MCF 10A (cell line): ENCODE results near the gene LNX1. TPM values are rescaled to one million over a fixed set of nuclear protein-coding genes. Genes with fewer than 3 reads are reported as not detected.

Experiments
- BruUV-seq: library from RNA; stranded (reverse); fragments of 400-500 nt; replicated peaks from 2 replicates; lab custom pipeline; 2021; lab: Mats Ljungman, UMichigan
- CTCF ChIA-PET: fragments of 300-600 bp; sonication (Branson Sonifier 250); formaldehyde crosslinking; extraction: SDS; loops from one replicate; lab custom pipeline; 2021; ENCODE audit warnings: antibody characterized with exemption, inconsistent platforms; lab: Yijun Ruan, JAX
- POLR2A ChIA-PET: fragments of 300-600, 350-650 bp; sonication (Branson Sonifier 250); formaldehyde crosslinking; extraction: SDS; loops from one replicate; lab custom pipeline; 2020; ENCODE audit warnings: antibody characterized with exemption, inconsistent platforms; lab: Yijun Ruan, JAX
- DNase-seq: peaks from one replicate; pipeline ENCODE4 v3.0.0-alpha.2; 2018; ENCODE audit not compliant: unreplicated experiment
- H3K27ac Mint-ChIP-seq: one replicate; pipeline ENCODE4 v1.8.0; 2022; ENCODE audit warnings: mild to moderate bottlenecking, low read depth, mixed read lengths; ENCODE audit not compliant: unreplicated experiment
- H3K27me3 Mint-ChIP-seq: one replicate; pipeline ENCODE4 v1.8.0; 2022; ENCODE audit warnings: mixed read lengths; ENCODE audit not compliant: insufficient read depth, unreplicated experiment
- H3K36me3 Mint-ChIP-seq: one replicate; pipeline ENCODE4 v1.8.0; 2022; ENCODE audit warnings: mild to moderate bottlenecking, moderate library complexity, mixed read lengths; ENCODE audit not compliant: insufficient read depth, unreplicated experiment
- H3K4me1 Mint-ChIP-seq: one replicate; pipeline ENCODE4 v1.8.0; 2022; ENCODE audit warnings: mixed read lengths; ENCODE audit not compliant: insufficient read depth, unreplicated experiment
- H3K4me3 Mint-ChIP-seq: one replicate; pipeline ENCODE4 v1.8.0; 2022; ENCODE audit warnings: mild to moderate bottlenecking, moderate library complexity, mixed read lengths; ENCODE audit not compliant: unreplicated experiment
- H3K9me3 Mint-ChIP-seq: one replicate; pipeline ENCODE4 v1.8.0; 2022; ENCODE audit warnings: mixed read lengths; ENCODE audit not compliant: unreplicated experiment
- intact Hi-C: fragments of 100-400 bp; cut with micrococcal nuclease; formaldehyde crosslinking; loops from 2 replicates; pipeline ENCODE4 v1.14.1; 2022
- total RNA-seq: library from RNA; stranded (reverse); gene quantifications from 2 replicates; pipeline ENCODE4 v1.2.3, GENCODE V29; 2022
- TF ChIP-seq, protein P1 (sequence below): fragments of 200-600 bp; IDR thresholded peaks from one replicate; pipeline ENCODE4 v1.8.0; 2022; ENCODE audit warnings: antibody characterized with exemption, mild to moderate bottlenecking; ENCODE audit not compliant: unreplicated experiment

The LNX1 gene
- total RNA-seq, 1 experiment from 2014 or later, result not detected

DNA sequence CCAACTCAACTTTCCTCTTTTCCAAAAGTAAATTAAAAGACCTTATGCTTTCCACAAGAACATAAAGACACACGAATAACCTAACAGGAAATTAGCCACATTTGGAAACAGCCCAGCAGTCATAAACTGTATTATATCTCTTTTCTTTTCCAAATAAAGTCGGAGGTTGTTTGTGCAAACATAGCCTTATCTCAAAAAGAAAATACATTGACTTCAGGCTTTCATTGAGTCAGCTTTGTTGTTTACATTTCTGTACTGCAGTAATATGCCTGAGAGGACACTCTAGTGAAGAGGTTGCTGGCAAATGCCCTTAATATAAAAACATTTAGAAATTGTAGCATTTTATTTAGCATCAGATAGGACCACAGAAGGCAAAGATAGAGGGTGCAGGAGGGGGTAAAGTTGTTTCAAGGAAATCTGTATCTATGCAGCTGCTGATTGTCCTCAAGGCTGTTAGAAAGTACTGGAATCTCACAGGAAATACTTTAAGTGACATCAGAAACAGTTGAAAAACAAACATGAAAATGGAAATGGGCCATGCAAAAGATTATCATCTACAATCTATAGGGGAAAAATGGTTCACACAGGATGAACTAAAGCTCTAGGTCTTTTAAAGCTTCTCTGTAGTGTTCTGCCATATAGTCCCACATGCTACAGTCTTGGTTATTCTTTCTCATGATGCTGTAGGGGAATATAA is 14.5 kb downstream of the LNX1 start:
- no peak for DNase-seq
- H3K27ac Mint-ChIP-seq, result no peak overlapping the region
- TF ChIP-seq, protein P1, sequence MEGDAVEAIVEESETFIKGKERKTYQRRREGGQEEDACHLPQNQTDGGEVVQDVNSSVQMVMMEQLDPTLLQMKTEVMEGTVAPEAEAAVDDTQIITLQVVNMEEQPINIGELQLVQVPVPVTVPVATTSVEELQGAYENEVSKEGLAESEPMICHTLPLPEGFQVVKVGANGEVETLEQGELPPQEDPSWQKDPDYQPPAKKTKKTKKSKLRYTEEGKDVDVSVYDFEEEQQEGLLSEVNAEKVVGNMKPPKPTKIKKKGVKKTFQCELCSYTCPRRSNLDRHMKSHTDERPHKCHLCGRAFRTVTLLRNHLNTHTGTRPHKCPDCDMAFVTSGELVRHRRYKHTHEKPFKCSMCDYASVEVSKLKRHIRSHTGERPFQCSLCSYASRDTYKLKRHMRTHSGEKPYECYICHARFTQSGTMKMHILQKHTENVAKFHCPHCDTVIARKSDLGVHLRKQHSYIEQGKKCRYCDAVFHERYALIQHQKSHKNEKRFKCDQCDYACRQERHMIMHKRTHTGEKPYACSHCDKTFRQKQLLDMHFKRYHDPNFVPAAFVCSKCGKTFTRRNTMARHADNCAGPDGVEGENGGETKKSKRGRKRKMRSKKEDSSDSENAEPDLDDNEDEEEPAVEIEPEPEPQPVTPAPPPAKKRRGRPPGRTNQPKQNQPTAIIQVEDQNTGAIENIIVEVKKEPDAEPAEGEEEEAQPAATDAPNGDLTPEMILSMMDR, result no peak
- no TSS peak for BruUV-seq
- no peaks in the 10 kb centered on the region for H3K36me3 Mint-ChIP-seq
- POLR2A ChIA-PET, result interaction anchor here (0.6 kb wide), 1 partner anchor 101 kb away, joined by 3 read pairs; no protein-coding TSS in a partner anchor
- no peak overlapping the region for H3K4me3 Mint-ChIP-seq
- H3K9me3 Mint-ChIP-seq, result no peaks in the 10 kb centered on the region
- H3K27me3 Mint-ChIP-seq, result no peaks in the 10 kb centered on the region
- no peaks in the 10 kb centered on the region for H3K4me1 Mint-ChIP-seq
- CTCF ChIA-PET, result interaction anchor here (0.7 kb wide), 2 partner anchors 412 to 1343 kb away, joined by 3 read pairs; no protein-coding TSS in a partner anchor
- intact Hi-C loops, result no loop called here

DNA sequence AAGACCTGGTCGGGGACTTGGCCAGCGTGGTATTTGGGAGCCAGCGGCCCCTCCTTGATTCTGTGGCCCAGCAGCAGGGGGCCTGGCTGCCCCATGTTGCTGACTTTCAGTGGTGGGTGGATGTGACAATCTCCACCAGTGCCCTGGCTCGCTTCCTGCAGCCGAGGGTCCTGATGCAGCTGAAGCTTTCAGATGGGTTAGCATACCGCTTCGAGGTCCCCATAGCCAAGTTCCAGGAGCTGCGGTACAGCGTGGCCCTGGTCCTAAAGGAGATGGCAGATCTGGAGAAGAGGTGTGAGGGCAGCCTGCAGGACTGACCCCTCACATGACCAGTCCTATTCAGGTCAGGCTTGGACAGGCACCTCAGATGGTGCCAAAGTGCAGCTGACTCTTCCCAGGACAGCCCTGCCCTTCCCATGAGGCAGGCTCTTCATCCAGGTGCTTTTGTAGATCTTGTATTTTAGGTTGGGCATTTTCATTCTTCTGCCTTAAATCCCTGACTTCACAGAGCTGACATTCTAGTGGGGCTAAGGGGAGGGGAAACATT is 15.1 kb downstream of the LNX1 start:
- H3K4me3 Mint-ChIP-seq, result no peak overlapping the region
- H3K27ac Mint-ChIP-seq, result no peak overlapping the region
- TF ChIP-seq, protein P1, result no peak
- no peaks in the 10 kb centered on the region for H3K9me3 Mint-ChIP-seq
- ChIA-PET POLR2A (interaction anchor here (0.6 kb wide), 1 partner anchor 100 kb away, joined by 3 read pairs; no protein-coding TSS in a partner anchor), CTCF (interaction anchor here (0.5 to 0.7 kb wide), 2 partner anchors 85 to 1343 kb away, joined by 3 read pairs; no protein-coding TSS in a partner anchor)
- no peaks in the 10 kb centered on the region for H3K36me3 Mint-ChIP-seq
- H3K27me3 Mint-ChIP-seq, result no peaks in the 10 kb centered on the region
- H3K4me1 Mint-ChIP-seq, result no peaks in the 10 kb centered on the region
- intact Hi-C loops, result no loop called here
- BruUV-seq, result no TSS peak
- DNase-seq, result no peak

DNA sequence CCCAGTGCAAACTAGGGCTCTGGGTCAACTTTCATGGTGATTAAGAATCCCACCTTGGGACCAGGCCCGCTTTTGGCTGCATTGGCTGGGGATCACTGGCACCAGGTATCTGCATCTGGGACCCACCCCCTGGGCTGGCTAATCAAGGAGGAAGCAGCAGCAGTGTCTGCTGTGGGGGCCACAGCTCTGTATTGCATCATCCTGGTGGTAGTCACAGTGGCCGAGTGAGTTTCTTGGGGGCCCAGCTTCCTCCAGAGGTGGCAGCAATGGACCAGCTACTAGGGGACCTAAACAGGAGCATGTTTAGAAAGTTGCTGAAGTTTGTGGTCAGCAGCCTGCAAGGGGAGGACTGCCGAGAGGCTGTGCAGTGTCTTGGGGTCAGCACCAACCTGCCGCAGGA is 15.7 kb downstream of the LNX1 start:
- POLR2A ChIA-PET, result no interaction called here
- Mint-ChIP-seq H3K36me3 (no peaks in the 10 kb centered on the region), H3K4me1 (no peaks in the 10 kb centered on the region), H3K4me3 (no peak overlapping the region), H3K27ac (no peak overlapping the region), H3K9me3 (no peaks in the 10 kb centered on the region), H3K27me3 (no peaks in the 10 kb centered on the region)
- intact Hi-C loops, result no loop called here
- BruUV-seq, result no TSS peak
- TF ChIP-seq, protein P1, result no peak
- no peak for DNase-seq
- CTCF ChIA-PET, result interaction anchor here (0.5 to 0.7 kb wide), 2 partner anchors 77 to 84 kb away, joined by 3 to 4 read pairs; no protein-coding TSS in a partner anchor

DNA sequence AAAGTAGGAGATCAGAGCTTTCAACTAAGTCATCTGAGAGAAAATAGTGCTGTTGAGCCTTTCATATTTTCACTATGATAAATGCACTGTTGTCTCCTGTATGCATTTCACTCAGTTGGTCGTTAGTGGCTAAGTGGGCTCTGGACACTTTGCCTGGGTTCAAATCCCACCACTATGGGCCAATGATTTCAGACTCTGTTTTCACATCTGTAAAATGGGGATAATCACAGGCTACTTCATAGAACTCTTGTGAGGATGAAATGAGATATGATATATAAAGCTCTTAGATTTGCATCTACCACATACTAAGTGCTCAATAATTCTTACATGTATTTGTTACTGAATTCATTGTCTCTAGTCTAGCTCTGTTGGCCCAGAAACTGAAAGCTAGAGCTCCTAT is 16.8 kb downstream of the LNX1 start:
- Mint-ChIP-seq H3K27ac (no peak overlapping the region), H3K36me3 (no peaks in the 10 kb centered on the region), H3K4me3 (no peak overlapping the region), H3K27me3 (no peaks in the 10 kb centered on the region), H3K9me3 (no peaks in the 10 kb centered on the region), H3K4me1 (no peaks in the 10 kb centered on the region)
- POLR2A ChIA-PET, result interaction anchor here (0.9 to 1.2 kb wide), 2 partner anchors 8 to 16 kb away, joined by 3 read pairs; no protein-coding TSS in a partner anchor
- TF ChIP-seq, protein P1, result no peak
- intact Hi-C loops, result no loop called here
- CTCF ChIA-PET, result interaction anchor here (0.7 to 0.8 kb wide), 2 partner anchors 21 to 84 kb away, joined by 3 to 4 read pairs; no protein-coding TSS in a partner anchor
- BruUV-seq, result no TSS peak
- no peak for DNase-seq
